ENCODE results near the gene RGS6.

The RGS6 gene

DNA sequence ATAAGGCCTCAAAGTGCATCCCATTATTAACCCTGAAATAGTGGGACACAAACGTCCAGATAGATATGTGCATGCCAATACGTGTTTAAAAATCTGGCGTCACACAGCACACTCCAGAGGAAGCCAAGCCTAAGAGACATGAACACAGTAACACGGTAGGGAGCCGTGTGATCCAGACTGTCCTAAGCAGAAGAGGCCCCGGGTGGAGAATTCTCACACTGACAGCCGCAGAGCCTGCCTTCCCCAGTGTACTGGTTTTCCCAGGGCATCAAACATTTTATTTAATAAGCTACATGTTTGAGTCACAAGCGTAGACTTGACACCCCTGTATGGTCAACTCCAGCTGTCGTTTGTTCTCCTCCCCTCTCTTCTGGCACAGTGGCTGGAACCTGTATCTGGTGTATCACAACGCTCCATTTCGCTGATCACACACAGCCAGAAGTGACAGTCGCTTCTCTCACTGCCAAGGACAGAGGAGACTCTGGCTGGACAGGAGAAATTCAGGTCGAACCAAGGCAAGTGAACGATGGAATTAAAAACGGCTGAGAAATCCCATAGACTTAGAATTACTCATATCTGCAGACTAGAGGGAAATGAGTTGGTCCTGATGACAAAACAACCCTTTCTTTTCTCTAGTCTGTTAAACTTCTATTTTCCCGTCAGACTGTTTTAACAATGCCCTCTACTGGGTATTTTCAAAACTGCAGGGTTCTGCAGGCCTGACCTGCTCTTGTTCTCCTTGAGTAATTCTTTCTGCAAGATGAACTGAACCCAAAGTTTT lies 359.9 kb downstream of the RGS6 start:
- FAIRE-seq: peak; percentile 75
- no peak for DNase-seq (ENCODE audit: insufficient read length, low spot score)

DNA sequence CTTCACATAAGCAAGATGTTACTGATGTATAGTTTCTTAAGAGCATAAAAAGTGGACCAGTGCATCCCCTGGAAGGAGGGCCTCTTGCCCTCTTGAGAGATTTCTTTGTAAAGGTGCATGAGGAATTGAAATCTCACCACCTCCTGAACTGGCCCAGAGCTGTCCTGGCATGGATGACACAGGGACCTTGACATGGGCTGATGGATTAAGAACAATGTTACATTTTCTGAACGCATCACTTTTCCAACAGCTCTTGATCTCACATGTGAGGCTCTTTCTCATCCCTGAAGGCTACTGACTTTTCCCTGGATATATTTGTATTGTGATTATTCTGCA lies 360.4 kb downstream of the RGS6 start:
- DNase-seq (ENCODE audit: insufficient read length, low spot score) (no peak), FAIRE-seq (no peak)

DNA sequence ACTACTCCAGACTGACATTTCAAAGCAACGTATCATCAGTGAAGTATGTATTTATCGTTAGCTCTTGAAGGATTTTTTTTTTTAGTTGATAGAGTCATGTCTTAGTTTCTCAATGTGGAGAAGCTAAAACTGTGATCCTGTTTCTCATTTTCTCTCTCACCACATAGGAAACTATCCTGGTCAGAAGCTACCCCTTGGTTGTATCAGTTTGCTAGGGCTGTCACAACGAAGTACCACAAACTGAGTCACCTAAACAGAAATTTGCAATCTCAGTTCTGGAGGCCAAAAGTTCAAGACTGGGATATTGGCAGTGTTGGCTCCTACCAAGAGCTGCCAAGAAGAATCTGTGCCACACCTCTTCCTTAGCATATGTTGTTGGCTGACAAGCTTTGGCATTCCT lies 369.1 kb downstream of the RGS6 start:
- FAIRE-seq (no peak), DNase-seq (ENCODE audit: insufficient read length, low spot score) (no peak)

DNA sequence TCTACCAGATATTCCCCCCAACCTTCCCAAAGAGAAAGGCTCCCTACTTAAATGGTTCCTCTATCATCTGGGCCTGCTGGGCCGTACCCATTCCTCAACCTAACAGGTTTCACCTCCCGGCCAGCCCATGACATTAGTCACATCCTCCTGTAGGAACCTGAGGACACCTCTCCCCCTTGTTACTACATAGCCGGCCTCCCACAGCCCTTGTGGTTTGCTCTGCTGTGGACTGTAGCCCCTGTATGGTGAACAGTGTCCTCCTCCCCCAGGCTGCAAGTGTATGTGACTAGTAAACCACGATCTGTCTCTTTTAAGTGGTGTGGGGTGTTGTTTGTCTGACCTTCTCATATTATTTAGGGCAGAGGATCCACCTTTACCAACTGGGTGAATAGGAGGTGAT lies 371.7 kb downstream of the RGS6 start:
- DNase-seq (ENCODE audit: insufficient read length, low spot score): no peak
- no peak for FAIRE-seq

DNA sequence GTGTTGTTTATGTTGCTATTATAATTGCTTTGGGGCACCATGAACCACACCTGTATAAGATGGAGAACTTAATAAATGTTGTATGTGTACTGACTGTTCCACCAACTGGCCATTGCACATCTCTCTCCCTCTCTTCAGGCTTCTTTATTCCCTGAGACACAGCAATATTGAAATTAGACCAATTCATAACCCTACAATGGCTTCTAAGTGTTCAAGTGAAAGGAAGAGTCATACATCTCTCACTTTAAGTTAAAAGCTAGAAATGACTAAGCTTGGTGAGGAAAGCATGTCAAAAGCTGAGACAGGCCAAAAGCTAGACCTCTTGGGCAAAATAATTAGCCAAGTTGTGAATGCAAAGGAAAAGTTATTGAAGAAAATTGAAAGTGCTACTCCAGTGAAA lies 373.3 kb downstream of the RGS6 start:
- FAIRE-seq: no peak
- DNase-seq (ENCODE audit: insufficient read length, low spot score): no peak

DNA sequence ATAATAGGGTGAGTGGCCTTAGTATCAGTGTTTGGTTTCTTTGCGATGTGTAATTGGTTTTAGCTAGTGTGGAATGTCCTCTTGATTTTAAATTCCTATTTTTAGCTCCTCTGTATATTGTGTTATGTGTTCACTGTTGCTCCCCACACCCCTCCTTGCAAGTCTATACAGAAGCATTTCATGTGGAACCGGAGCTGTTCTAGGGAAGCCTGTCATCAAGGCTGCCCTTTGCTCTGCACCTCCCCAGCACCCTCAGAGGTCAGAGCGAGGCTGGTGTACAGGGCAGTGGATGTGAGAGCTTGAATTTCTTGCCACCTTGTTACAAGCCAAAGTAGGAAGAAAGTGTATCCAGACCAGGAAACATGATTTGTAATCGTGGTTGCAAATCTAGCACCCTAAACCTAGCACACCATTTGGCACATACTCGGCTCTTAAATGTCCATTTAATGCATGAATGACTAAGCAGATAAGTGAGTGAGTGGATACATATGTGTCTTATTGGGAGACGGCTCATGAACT lies 376.8 kb downstream of the RGS6 start:
- no peak for DNase-seq (ENCODE audit: insufficient read length, low spot score)
- no peak for FAIRE-seq

DNA sequence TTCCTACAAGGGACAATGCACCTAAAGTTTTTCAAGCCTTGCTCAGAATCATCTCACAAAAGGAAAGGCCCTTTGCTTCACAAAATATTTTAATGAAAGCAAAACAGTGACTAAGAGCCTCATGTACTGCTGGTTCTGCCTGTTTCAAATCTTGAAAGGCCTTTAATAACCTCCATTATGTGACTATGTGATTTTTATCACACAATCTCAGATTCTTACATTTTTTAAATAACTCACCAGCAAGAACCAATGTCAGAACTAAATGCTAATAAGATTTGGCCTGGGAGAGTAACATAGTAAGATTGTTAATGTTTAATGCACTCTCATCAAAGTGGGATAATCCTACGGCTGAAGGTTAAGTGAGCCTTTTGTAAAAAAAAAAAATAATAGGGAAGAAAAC lies 378.9 kb downstream of the RGS6 start:
- DNase-seq (ENCODE audit: insufficient read length, low spot score): no peak
- FAIRE-seq: no peak

DNA sequence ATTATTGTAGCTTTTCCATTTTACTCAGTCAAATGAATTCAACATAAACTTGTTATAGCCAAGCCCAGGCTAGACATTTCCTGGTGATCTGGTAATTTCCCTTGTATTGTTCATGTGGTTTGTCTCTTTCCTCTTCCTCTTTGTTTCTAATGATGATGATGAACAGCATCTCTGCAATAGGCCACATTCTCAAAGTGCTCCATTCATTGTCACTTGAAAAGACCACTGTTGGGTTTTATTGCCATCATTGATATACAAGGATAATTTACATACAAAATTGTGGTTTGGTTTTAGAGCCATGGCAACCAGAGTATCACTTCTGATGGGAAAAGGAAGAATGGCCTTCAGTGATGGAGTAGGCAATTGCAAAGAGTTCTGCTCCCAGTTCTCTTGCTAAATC lies 379.3 kb downstream of the RGS6 start:
- FAIRE-seq (no peak), DNase-seq (ENCODE audit: insufficient read length, low spot score) (no peak)

DNA sequence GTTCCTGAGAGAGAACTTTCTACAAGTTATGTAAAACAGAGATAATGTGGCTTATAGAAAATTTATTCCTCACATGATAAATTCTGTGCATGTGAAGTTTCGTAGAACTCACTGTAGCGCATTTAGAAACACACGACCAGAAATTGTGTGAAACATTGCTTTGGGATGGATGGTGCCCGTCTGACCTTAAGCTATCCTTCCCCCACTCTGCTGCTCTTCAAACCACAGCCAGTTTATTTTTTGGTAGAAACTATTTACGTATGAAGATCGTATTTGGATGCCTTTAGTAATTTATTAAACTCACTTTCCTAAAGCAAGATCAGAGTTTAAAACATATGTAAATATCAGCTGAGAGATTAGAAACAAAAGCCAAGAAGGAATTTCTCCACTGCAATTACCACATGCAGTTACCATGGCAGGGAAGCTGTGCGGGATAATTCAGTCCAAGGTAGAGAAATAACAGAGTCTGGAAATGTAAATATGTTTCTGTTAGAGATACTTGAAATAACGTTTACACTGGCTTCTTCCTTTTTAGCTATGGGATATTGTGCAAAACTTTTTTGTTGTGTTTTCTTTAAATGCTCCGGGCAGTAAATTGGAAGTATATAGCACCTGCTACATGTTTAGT lies 382.7 kb downstream of the RGS6 start:
- no peak for FAIRE-seq

DNA sequence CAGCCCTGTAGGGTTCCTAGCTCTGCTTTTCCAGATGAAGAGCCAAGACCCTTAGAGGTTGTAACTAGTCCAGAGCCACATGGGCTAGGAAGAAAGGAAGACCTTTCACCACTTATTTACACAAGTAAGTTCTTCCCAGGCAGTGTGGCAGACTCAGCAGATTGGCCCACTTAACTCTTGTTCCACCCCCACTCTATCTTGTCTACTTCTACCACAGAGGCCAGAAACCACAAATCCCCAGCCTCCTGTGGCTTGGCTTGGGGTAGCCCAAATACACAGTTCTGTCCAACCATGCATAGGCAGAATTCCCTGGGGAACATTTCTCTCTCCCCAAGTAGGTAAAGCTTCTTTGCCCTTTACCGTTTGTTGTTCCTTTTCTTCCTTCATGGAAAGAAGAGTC lies 383.5 kb downstream of the RGS6 start:
- DNase-seq (ENCODE audit: insufficient read length, low spot score): no peak
- FAIRE-seq: no peak

More for the DNA sequence above, 382.7 kb downstream of the RGS6 start:
- DNase-seq (ENCODE audit: insufficient read length, low spot score): no peak

DNA sequence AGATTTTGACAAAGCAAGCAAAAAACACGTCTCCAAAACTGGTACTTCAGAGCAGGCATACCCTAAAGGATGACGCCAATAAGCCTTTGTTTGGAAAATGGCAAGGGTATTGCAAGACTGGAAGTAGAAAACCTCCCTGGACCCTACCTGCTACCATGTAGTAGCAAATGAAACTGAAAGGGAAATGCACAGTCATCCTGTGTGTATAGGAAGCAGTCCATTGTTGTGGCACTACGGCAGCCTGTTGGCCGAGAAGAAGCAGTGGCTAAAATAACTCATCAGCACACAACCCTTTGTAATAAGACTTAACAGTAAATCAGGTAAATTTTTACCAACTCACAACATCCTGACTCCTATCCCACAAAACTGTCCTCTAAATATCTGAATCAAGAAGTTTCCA lies 386.4 kb downstream of the RGS6 start:
- DNase-seq (ENCODE audit: insufficient read length, low spot score) (peak; percentile 5), FAIRE-seq (no peak)

DNA sequence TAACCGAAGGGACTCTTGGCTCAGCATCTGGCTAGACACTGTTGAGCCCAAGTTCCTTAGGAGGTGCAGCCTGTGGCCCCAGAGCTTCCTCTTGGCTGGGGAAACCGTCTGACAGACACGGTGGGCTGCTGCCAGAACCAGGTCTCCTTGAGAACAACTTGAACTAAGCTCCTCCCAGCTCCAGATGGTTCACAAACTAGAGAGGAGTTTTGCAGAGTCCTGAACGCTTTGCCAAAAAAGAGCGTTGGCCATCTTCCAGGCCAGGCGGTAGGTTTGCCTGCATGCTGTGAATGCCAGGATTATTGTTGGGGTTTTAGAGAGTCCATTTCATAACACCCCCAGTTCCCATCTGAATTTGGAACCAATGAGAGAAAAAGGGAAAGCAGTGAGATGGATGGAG lies 399.8 kb downstream of the RGS6 start:
- FAIRE-seq (no peak), DNase-seq (ENCODE audit: insufficient read length, low spot score) (no peak)

DNA sequence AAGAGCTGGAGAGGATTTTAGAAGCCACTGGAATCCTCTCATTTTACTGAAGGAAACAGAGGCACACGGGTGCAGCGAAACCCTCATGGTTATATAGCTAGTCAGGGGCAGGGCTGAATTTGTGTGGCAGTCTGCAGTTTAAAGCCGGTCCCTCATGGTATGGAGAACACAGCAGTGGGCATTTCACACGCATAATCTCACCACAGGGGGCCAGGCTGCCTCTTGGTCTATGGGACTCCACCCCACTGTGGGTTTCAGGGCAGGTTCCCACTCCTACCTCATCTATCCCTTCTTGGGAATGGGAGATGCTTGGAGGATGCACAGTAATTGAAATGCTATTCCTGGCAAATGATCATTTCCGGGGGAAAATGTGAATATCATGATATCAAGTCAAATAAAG lies 400.6 kb downstream of the RGS6 start:
- no peak for DNase-seq (ENCODE audit: insufficient read length, low spot score)
- no peak for FAIRE-seq

DNA sequence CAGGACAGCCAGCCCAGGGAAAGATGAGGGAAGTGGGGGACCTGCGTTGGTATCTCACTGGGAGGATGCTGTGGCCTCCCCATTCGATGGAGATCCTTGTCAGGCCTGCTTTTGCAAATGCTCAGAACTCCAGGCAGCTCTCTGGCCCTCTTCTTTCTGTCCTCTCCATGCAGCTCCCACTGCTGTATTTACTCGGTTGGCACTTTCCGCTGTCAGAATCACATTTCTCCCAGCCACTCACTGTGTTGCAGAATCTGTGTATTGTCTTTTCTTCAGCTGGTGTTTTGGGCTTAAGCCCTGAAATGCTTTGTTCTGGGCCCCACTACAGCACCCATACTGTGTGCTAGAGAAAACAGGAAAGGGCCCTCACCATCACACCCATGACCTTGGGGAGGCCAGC lies 401.1 kb downstream of the RGS6 start:
- no peak for FAIRE-seq
- no peak for DNase-seq (ENCODE audit: insufficient read length, low spot score)

DNA sequence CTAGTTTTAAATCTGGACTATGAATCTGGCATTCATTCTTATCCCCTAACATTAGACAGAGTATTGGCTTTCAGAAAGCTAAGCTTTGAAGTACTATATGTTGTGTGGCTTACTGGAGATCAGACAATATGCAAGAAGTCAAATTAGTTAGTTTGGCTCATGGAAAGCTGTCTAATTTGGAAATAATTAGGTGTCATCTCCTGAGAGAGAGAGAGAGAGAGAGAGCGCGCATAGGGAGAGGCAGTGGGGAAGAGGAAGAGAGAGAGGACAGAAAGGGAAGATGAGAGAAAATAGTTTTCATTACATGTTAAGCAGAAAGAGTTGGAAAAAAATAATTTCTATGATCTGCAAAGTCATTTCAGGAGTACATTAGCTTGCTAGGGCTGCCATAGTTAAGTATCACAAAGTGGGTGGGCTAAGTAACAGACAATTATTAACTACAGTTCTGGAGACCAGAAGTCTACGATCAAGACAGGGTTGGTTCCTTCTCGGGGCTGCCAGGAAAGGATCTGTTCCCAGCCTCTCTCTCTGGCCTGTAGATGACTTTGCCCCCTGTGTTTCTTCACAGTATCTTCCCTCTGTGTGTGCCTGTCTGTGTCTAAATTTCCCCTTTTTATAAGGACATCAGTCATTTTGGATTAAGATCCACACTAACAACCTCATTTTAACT lies 404.2 kb downstream of the RGS6 start:
- no peak for FAIRE-seq
- DNase-seq (ENCODE audit: insufficient read length, low spot score): no peak

DNA sequence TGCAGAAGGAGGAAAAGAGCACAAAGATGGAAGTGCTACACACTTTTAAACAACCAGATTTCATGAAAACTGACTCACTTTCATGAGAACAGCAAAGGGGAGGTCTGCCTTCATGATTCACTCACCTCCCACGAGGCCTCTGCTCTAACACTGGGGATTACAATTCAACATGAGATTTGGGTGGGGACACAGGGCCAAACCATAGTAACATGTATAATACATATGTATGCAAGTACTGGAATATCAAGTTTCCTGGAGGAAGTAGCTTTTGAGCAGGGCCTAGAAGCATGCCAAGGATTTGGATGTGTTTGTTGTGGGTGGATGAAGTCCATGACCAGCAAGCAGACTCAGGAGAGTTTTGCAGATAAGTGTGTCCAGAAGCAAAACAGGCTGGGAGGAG lies 409.0 kb downstream of the RGS6 start:
- FAIRE-seq: no peak

DNA sequence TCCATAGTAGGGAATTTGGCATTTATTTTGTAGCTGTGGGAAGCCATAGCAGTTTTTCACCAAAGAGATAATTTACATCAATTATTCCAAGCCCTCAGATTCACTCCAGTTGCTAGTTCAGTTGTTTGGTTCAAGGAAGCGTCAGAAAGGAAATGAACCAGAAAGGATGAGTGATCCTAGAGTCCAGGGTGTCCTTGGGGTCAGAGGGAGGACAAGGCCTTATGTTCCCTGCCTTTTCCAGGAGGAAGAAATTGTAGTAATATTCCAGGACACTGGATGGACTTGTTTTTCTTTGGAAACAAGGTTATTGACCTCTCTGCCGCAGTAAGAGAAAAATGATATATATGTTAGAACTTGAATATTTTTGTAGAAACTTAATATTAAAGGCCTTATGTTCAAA lies 409.5 kb downstream of the RGS6 start:
- no peak for DNase-seq (ENCODE audit: insufficient read length, low spot score)
- FAIRE-seq: no peak

More for the DNA sequence above, 409.0 kb downstream of the RGS6 start:
- DNase-seq (ENCODE audit: insufficient read length, low spot score): no peak

DNA sequence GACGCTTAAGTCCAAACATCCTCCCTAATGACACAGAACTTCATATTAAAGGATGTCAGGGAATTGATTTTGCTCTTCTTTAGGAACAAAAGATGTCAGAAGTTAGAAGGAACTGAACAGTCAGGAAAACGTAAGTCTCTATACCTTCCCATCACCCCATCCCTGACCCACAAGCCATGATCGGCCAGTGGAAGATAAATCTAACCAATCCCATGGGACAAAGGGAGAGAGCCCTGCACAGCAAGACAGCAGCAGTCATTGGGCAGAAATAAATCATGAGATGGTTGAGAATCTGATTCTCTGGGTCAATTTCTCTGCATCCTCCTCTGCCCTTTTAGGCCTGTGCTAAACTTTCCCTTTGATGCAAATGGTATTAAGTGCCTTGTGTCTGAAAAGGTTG lies 414.9 kb downstream of the RGS6 start:
- FAIRE-seq (no peak), DNase-seq (ENCODE audit: insufficient read length, low spot score) (no peak)

DNA sequence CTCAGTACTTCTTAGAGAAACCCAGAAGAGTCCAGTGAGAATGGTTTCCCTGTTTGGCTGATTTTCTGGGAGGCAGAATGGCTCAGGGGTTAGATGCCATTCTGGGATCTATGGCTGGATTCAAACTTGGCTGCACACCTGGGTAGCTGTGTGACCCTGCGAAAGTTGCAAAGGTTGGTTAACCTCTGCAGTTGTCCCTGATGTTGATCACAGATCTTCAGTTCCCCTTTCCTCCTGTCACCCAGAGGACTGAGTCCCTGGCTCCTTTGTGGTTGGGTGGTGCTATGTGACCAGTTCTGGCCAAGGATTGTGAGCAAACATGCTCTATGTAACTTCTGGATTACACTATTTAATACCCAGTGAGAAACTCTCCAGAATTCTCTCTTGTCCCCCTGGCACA lies 418.0 kb downstream of the RGS6 start:
- no peak for DNase-seq (ENCODE audit: insufficient read length, low spot score)
- no peak for FAIRE-seq

DNA sequence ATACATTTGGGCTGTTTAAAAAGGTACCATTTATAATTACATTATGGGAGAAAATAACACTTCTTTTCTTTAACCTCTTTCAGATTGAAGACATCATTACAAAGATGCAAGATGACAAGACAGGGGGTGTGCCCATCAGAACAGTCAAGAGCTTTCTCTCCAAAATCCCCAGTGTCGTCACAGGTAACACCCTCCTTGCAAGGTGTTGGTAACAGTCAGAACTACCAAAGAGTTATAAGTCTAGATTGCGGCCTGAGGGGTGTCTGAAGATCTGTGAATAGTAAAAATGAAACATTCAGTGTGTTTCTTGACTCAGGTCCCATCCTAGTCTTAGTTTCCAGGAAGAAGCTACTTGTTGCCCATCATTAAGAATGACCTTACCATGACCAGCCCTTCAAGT lies 419.8 kb downstream of the RGS6 start:
- DNase-seq (ENCODE audit: insufficient read length, low spot score) (no peak), FAIRE-seq (no peak)

DNA sequence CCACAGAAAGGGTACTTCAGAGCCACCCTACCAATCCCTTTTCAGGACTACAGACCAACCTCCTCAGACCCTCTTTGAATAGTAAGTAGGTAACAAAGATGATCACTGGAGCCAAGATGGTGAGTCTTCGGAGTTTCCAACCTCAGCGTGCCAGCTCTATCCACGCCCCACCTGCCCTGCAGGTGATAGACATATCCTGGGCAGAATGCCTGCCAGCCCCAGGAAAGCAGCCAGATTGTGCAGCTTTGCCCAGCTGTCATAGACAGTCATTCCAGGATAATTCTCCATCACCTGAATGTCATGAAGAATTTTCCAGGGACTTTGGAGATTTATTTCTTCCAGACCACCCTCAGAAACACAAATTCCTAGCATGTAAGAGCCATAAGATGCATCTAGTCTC lies 434.4 kb downstream of the RGS6 start:
- DNase-seq (ENCODE audit: insufficient read length, low spot score): no peak
- FAIRE-seq: no peak

DNA sequence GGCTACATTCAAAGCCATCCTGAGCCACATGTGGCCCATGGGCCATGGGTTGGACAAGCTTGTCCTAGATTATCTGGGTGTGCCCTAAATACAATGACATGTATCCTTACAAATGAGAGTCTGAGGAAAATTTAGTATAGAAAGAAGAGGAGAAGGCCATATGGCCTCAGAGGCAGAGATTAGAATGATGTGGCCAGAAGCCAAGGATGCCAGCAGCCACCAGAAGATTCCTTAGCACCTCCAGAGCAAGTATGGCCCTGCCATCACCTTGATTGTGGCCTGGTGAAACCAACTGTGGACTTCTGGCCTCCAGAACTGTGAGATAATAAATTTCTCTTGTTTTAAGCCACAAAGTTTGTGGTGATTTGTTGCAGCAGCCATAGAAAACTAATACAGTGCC lies 436.9 kb downstream of the RGS6 start:
- FAIRE-seq (no peak), DNase-seq (ENCODE audit: insufficient read length, low spot score) (no peak)
